Loucy (cell line): ENCODE data around the gene XPNPEP1.

Experiments used
- CTCF ChIP-seq: fragments of 200-600 bp; sonication (generic); conservative IDR thresholded peaks from 2 replicates; pipeline ENCODE4 v1.5.1; 2014; ENCODE audit warnings: mild to moderate bottlenecking, antibody characterized with exemption, low read length
- EZH2phosphoT487 ChIP-seq: fragments of 200-600 bp; IDR thresholded peaks from 2 replicates; pipeline ENCODE4 v1.6.1; 2018; ENCODE audit warnings: antibody characterized with exemption, mild to moderate bottlenecking, moderate library complexity, borderline replicate concordance

GRCh38 chr10:109886037-109886780, 37.1 kb downstream of the XPNPEP1 start:
- no peak for TF ChIP-seq CTCF
- no peak for TF ChIP-seq EZH2phosphoT487
